HG02610 (cell line): ENCODE results near the gene VIPR2.

ENCODE experiments used
- ATAC-seq: cut with Tn5 transposase; IDR thresholded peaks from one replicate; pipeline ENCODE4 v1.9.1; 2021; ENCODE audit warnings: mild to moderate bottlenecking, moderate library complexity; ENCODE audit not compliant: unreplicated experiment

VIPR2 gene

GRCh38 chr7:159158125-159158887 lies 13.6 kb upstream of the VIPR2 start:
- no peak for ATAC-seq

- ATAC-seq = no peak
Measured at GRCh38 chr7:159157714-159158113, 13.0 kb upstream of the VIPR2 start.

- ATAC-seq = no peak
Measured at GRCh38 chr7:159156436-159157245, 12.0 kb upstream of the VIPR2 start.

- no peak for ATAC-seq
Measured at GRCh38 chr7:159155410-159155809, 10.7 kb upstream of the VIPR2 start.

GRCh38 chr7:159154243-159154642 lies 9.6 kb upstream of the VIPR2 start:
- ATAC-seq = no peak

GRCh38 chr7:159153511-159153910 lies 8.8 kb upstream of the VIPR2 start:
- no peak for ATAC-seq

- no peak for ATAC-seq
Measured at GRCh38 chr7:159152816-159153215, 8.1 kb upstream of the VIPR2 start.

- no peak for ATAC-seq
Measured at GRCh38 chr7:159151231-159151630, 6.6 kb upstream of the VIPR2 start.

GRCh38 chr7:159149488-159149887 lies 4.8 kb upstream of the VIPR2 start:
- no peak for ATAC-seq

- ATAC-seq = no peak
Measured at GRCh38 chr7:159148430-159149395, 4.0 kb upstream of the VIPR2 start.

GRCh38 chr7:159147687-159148086 lies 3.0 kb upstream of the VIPR2 start:
- no peak for ATAC-seq

- ATAC-seq = no peak
Measured at GRCh38 chr7:159147246-159147645, 2.6 kb upstream of the VIPR2 start.

GRCh38 chr7:159146084-159146858 lies 1.6 kb upstream of the VIPR2 start:
- ATAC-seq = no peak

GRCh38 chr7:159145490-159145855 lies 806 bp upstream of the VIPR2 start:
- ATAC-seq = no peak

- ATAC-seq = no peak
Measured at GRCh38 chr7:159143780-159144757, 598 bp downstream of the VIPR2 start.

- no peak for ATAC-seq
Measured at GRCh38 chr7:159142730-159143129, 1.9 kb downstream of the VIPR2 start.

GRCh38 chr7:159142199-159142598 lies 2.5 kb downstream of the VIPR2 start:
- no peak for ATAC-seq

GRCh38 chr7:159141660-159142059 lies 3.0 kb downstream of the VIPR2 start:
- no peak for ATAC-seq

GRCh38 chr7:159141167-159141566 lies 3.5 kb downstream of the VIPR2 start:
- no peak for ATAC-seq
